ENCODE data around the gene FAM20C.

DNA sequence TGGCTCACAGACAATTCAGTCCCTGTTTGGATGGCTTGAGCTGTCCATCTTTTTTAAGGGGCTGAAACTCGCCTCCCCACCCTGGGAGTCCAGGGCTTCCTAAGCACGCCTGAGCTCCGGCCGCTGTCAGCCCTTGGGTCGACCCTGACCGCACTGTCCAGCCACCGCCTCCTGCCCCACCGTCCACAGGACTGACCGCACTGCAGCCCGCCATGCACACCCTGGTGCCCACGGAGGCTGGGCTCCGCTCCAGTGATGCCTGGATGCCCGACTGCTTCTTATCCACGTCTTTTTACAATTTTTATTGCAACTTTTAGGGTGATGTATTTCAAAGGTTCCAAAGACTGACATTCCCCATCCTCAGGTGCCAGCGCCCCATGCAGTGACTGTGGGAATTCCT lies 58.2 kb downstream of the FAM20C start:
- TF ChIP-seq, protein P1, sequence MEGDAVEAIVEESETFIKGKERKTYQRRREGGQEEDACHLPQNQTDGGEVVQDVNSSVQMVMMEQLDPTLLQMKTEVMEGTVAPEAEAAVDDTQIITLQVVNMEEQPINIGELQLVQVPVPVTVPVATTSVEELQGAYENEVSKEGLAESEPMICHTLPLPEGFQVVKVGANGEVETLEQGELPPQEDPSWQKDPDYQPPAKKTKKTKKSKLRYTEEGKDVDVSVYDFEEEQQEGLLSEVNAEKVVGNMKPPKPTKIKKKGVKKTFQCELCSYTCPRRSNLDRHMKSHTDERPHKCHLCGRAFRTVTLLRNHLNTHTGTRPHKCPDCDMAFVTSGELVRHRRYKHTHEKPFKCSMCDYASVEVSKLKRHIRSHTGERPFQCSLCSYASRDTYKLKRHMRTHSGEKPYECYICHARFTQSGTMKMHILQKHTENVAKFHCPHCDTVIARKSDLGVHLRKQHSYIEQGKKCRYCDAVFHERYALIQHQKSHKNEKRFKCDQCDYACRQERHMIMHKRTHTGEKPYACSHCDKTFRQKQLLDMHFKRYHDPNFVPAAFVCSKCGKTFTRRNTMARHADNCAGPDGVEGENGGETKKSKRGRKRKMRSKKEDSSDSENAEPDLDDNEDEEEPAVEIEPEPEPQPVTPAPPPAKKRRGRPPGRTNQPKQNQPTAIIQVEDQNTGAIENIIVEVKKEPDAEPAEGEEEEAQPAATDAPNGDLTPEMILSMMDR (IDR thresholded peaks at IDR 0.05): no peak
- TF ChIP-seq EP300 (IDR thresholded peaks at IDR 0.05) (no peak), POLR2A (IDR thresholded peaks at IDR 0.05; ENCODE audit: low read depth) (no peak), POLR2AphosphoS5 (IDR thresholded peaks at IDR 0.05) (no peak)
